GM12864 (cell line): Measurements from ENCODE around the gene CCDC33.

Experiments used
- DNase-seq: peaks from one replicate; pipeline ENCODE4 v3.0.0-alpha.2; 2011; ENCODE audit warnings: low read depth
- H3K4me3 ChIP-seq: 2 replicates; pipeline ENCODE4 v1.5.1; 2011; ENCODE audit warnings: mild to moderate bottlenecking, low read depth, low read length, control low read depth
- TF ChIP-seq, protein P1 (sequence below): IDR thresholded peaks from 2 replicates; pipeline ENCODE4 v1.5.1; 2011; ENCODE audit warnings: low read depth, mild to moderate bottlenecking, moderate library complexity, low read length, control low read depth, inconsistent platforms; ENCODE audit errors: missing control alignments

Gene CCDC33

DNA sequence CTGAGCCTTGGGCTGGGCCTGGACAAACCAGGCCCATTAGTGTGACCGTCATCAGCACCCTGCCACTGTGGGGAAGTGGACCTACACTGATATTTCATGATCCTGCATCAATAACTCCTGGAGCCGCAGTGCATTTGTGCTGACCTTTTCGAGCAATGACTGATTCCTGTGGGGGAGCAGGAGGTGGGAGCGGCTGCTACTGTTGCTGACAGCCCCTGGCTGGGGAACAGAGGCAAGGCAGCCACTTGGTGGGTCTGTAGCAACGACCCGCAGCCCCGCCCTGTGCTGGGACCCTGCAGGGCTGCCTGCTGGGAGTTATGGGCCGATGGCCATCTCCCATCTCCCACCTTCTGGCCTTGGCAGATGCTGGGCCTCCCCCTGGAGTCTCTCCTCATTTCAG, 42.1 kb downstream of the CCDC33 start:
- TF ChIP-seq, protein P1, sequence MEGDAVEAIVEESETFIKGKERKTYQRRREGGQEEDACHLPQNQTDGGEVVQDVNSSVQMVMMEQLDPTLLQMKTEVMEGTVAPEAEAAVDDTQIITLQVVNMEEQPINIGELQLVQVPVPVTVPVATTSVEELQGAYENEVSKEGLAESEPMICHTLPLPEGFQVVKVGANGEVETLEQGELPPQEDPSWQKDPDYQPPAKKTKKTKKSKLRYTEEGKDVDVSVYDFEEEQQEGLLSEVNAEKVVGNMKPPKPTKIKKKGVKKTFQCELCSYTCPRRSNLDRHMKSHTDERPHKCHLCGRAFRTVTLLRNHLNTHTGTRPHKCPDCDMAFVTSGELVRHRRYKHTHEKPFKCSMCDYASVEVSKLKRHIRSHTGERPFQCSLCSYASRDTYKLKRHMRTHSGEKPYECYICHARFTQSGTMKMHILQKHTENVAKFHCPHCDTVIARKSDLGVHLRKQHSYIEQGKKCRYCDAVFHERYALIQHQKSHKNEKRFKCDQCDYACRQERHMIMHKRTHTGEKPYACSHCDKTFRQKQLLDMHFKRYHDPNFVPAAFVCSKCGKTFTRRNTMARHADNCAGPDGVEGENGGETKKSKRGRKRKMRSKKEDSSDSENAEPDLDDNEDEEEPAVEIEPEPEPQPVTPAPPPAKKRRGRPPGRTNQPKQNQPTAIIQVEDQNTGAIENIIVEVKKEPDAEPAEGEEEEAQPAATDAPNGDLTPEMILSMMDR = no peak
- no peak overlapping the region for H3K4me3 ChIP-seq
- DNase-seq = no peak

DNA sequence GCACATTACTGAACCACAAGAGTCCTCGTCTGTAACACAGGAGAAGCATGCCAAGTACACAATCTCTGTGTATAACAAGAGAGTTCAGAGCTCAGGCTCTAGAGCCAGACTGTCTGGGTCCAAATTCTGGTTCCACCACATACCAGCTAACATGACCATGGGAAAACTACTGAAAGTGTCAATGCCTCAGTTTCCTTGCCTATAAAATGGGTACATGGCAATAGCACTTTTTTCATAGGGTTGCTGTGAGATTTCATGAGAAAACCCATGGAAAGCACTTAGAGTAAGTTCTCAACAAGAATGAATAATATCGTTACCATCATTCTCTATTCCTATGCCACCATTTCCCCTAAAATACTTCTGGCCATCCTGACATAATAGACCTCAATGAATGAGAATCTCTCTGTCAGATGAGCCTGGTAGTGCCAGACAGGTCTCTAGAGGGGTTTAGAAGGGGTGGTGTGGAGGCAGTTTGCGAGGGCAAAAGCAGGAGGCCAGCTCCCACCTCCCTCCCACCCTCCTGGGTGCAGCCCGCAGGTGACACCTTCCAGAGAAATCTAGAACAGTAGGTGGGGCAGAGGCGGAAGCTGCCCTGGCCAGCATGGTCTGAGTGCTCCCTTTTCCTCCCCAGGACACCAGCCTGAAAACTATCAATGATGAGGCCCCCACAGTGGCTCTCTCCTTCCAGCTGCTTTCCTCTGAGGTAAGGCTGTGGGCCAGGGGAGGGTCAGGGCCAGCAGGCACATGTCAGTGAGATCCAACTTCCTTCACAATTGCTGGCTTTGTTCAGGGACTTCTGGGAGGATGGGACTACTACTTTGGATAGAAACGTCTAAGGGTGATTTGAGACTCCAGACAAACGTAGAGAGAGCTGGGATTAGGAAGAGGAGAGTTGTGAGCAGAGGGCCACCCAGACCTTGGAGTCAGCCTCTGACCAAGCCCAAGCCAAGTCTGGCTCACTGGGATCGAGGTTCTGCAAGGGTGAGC, 45.3 kb downstream of the CCDC33 start:
- no peak for DNase-seq

DNA sequence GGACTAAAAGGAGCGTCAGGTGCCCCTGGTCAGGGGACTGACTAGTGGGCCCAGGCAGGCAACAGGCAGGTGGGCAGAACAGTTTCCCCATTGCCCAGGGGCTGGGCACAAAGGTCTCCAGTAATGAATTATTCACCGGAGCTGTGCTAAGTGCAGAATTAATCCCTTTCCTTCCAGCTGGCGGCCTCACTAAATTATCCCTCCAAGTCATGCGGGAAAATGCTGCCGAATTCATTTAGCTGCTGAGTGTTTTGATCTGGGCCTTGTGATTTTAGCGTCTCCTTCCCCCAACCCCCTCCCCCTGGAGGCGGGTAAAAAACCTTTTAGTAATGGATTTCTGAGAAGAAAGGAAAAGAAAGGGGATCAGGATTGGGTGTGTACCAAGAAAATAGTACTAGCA, 47.2 kb downstream of the CCDC33 start:
- no peak for DNase-seq
- TF ChIP-seq, protein P1 = no peak
- no peak overlapping the region for H3K4me3 ChIP-seq

More for the DNA sequence above, 45.3 kb downstream of the CCDC33 start:
- H3K4me3 ChIP-seq = no peak overlapping the region
- TF ChIP-seq, protein P1 = no peak

DNA sequence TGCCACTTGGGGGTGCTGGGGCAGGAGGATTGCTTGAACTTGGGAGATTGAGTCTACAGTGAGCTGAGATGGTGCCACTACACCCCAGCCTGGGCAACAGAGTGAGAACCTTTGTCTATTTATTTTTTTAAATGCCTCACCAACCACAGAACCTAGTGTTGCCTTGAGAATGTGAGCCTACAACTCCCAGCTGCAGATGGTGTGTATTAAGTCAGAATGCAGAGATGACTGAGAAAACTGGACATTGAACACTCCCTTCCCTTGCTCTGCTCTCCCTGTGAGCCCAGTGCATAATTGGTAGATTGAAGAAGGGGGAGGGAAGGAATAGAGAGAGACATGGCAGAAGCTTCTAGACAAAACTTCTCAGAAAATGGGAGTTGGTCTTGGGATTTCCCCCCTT, 53.5 kb downstream of the CCDC33 start:
- TF ChIP-seq, protein P1 = no peak
- DNase-seq = no peak
- no peak overlapping the region for H3K4me3 ChIP-seq

DNA sequence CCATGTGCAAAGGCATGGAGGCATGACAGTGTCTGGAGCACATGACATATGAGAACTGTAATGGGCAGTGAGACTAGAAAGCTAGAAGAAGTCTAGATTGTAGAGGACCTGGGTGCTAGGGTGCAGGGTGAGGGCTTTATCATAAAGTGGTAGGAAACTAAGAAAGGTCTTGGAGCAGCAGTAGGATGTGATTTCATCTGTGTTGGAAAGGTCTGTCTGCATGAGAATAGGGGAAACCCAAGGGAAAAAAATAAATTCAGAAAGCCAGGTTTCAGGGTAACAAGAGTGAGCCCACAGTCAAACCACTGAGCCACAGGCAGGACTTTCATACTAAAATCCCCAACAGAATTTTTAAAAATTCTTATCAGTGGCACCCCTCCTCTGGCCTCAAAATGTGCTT, 54.5 kb downstream of the CCDC33 start:
- TF ChIP-seq, protein P1 = no peak
- no peak overlapping the region for H3K4me3 ChIP-seq
- DNase-seq = no peak

DNA sequence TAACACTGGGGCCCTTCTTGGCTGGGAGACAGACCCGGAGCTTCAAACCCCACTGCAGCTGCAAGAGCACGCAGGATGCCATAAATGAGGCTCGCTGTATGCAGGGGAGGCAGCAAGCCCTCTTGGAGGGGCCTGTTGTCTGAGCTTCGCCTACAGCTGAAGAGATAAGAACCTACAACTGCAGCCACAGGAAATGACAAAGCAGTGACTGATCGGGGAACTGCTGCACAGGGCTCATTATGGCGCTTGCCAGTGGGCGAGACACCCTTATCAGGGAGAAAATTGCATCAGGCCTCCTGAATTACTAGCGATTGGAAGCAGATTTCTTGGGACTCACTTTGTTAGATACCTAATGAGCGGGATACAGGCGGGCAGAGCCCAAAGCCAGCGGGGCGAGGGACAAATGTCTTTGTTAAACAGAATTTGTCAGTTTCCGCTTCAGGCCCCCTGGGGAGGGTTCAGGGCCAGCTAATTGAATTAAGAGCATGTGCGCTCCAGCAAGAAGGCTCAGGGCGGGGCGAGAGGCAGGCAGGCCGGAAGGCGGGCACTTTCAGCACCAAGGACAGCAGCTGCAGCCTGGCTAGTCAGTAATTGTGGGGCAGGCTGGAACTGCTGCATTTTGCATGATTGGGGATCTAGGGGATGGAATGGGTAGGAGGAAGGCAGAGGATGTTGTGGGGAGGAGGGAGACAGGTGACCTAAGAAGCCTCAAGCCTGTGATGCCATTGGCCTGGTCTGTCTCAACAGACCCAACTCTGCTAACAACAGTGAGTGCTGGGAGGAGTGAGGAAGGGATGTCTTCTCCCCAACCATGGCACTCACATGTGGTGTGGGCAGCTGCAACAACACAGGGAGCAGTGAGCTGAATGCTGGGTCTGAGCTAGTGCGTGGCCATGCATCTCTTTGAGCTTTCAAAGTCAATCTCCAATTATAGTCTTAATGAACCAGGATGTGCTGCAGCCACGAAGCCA, 55.3 kb downstream of the CCDC33 start:
- DNase-seq = no peak
- H3K4me3 ChIP-seq = no peak overlapping the region
- TF ChIP-seq, protein P1 = no peak
